CMK (cell line): ENCODE data around the gene PYHIN1.
A peak's percentile ranks its signal among the peaks of the same experiment; 100 is the strongest.

Experiments
- DNase-seq: peaks from one replicate; pipeline ENCODE4 v3.0.0-alpha.2; 2010; ENCODE audit warnings: low read depth

Gene PYHIN1

GRCh38 chr1:159014851-159015250, 83.5 kb downstream of the PYHIN1 start:
- DNase-seq, result no peak

GRCh38 chr1:159015440-159015909, 84.1 kb downstream of the PYHIN1 start:
- peak; percentile 33 for DNase-seq

- DNase-seq, result no peak
Measured at GRCh38 chr1:159023723-159024122, 92.4 kb downstream of the PYHIN1 start.

- DNase-seq, result no peak
Measured at GRCh38 chr1:159025043-159025442, 93.7 kb downstream of the PYHIN1 start.
